ENCODE results near the gene CKAP4. TPM values are rescaled to one million over a fixed set of nuclear protein-coding genes. Genes with fewer than 3 reads are reported as not detected.

The CKAP4 gene
- total and polyA plus RNA-seq, 2 of the 13 experiments (the other 11 are each of a cell fraction or from before 2014, with no cell fraction given), result 39.2 to 70.2 TPM

GRCh38 chr12:106188256-106188655, 59.6 kb downstream of the CKAP4 start (continued):
- TF ChIP-seq ZNF646 (CRISPR knock-in tag; IDR thresholded peaks at IDR 0.05) (no peak), TMF1 (CRISPR knock-in tag; IDR thresholded peaks at IDR 0.05; ENCODE audit: low read depth) (no peak), ELF4 (CRISPR knock-in tag; IDR thresholded peaks at IDR 0.05; ENCODE audit: borderline replicate concordance) (no peak), ZNF460 (CRISPR knock-in tag; IDR thresholded peaks at IDR 0.05; ENCODE audit: borderline replicate concordance) (no peak), TOPORS (CRISPR knock-in tag; IDR thresholded peaks at IDR 0.05) (no peak; the same call in 1 of the 2 replicates), ATF7-NPFF (CRISPR knock-in tag; IDR thresholded peaks at IDR 0.05; ENCODE audit: low read depth) (no peak), ZNF318 (CRISPR knock-in tag; IDR thresholded peaks at IDR 0.05) (no peak), PBX2 (CRISPR knock-in tag; IDR thresholded peaks at IDR 0.05) (no peak), SUZ12 (IDR thresholded peaks at IDR 0.05; ENCODE audit: low read depth, low read length) (no peak), TCF7L2 (IDR thresholded peaks at IDR 0.05; ENCODE audit: low read depth, low read length) (no peak), ZSCAN20 (CRISPR knock-in tag; IDR thresholded peaks at IDR 0.05; ENCODE audit: borderline replicate concordance) (no peak), MZF1 (CRISPR knock-in tag; IDR thresholded peaks at IDR 0.05; ENCODE audit: borderline replicate concordance) (no peak), HDAC1 (CRISPR knock-in tag; IDR thresholded peaks at IDR 0.05) (peak; percentile 59), ZNF580 (CRISPR knock-in tag; IDR thresholded peaks at IDR 0.05; ENCODE audit: borderline replicate concordance, low read depth) (no peak)

Data from HepG2 (cell line).